Inferior parietal cortex (tissue), 1 donor: Measurements from ENCODE around the gene UNC13B.
"Not testable (repeated sequence)": the region's sequence is repeated elsewhere in the genome, so short reads cannot be mapped to it uniquely, and the experiment has no call there.

Experiments
- DNase-seq: peaks from one replicate; pipeline ENCODE4 v3.0.0-alpha.2; 2016; ENCODE audit errors: extremely low spot score

The UNC13B gene

DNA sequence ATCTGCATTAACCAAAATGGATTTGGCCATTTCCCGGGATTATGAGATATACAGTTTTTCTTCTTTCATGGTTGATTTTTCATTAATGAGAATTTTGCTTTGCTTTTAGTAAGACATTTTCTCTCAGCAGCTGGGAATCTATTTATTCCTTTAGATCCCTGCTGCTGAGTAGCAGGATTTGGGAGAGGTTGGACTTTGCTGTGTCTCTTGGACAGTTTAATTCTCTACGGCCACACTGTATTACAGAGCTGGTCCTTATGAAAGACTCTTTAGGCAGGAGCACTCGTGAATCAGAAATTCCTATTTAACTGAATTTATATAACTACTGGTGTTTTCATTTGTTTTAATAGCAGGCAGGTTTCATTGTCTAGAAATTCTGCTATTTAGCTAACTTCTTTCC is 1.6 kb downstream of the UNC13B start:
- DNase-seq: no peak

DNA sequence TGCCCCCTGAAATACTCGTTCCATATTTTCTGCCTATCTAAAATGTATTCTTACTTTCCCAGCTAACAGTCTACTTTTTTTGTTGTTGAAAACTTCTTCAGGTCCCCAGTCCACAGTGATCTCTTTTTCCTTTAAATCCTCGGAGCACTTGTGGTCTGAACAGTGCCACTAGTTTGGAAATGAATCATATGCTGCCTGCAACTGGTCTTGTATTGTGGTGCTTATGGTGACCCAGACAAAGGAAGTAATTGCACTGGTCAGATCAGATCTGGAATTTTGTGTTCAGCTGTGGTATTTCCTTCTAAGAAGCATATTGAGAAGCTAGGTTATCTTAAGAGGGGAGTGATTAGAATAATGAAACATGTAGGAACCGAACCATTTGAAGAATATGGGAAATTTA is 2.9 kb downstream of the UNC13B start:
- no peak for DNase-seq

DNA sequence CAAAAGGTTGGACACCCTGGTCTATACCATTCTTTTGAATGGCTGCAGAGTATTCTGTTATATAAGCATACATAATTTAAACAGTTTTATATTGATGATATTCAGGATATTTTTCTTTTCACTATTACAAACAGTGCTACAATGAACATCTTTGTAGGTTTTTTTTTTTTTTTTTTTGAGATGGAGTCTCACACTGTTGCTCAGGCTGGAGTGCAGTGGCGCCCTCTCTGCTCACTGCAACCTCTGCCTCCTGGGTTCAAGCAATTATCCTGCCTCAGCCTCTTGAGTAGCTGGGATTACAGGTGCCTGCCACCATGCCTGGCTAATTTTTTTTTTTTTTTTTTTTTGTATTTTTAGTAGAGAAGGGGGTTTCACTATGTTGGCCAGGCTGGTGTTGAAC is 5.6 kb downstream of the UNC13B start:
- DNase-seq: not testable (repeated sequence)

DNA sequence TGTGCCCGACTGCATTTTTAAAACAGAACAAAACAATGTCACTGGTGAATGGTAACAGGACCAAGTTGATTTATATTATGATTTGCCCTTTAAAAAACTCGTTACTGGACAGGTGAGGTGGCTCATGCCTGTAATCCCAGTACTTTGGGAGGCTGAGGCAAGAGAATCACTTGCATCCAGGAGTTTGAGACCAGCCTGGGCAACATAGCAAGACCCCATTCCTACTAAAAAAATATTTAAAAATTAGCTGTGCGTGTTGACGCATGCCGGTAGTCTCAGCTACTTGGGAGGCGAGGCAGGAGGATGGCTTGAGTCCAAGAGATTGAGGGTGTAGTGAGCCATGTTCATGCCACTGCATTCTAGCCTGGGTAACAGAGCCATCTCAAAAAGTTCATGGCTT is 7.2 kb downstream of the UNC13B start:
- no peak for DNase-seq

DNA sequence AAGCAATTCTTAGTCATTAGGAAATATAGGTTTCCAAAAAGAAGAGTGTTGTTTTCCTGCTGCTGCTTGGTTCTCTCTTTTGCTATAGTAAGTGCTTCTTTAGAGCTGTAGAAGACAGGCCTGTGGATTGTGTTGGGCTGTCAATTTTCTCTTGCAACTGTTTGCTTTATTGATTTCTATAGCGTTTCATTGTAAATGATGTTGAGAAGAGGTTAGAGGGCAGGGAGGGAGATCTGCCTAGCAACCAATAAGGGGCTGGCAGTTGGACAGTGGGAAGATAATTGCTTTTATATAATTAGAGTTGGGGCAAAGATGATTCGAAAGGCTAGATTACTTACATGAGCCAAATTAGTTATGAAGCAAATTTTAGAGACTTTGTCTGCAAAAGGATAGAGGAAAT is 11.1 kb downstream of the UNC13B start:
- DNase-seq: no peak

DNA sequence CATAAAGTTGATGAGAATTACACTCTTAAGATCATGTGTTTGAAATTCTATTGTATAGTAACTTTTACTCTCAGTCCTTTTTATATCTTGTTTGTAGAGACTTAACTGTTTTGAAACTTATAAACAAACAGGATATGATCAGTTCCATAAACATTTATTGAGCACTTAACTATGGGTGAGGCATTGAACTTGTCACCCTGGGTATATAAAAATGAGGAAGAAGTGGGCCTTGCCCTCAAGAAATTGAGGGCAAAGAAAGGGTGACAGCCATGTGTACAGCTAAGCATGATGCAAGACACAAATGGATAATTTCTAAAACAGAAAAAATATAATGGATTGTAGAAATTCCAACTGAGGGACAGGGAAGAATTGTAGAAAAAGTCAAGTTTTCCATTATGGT is 15.7 kb downstream of the UNC13B start:
- no peak for DNase-seq

DNA sequence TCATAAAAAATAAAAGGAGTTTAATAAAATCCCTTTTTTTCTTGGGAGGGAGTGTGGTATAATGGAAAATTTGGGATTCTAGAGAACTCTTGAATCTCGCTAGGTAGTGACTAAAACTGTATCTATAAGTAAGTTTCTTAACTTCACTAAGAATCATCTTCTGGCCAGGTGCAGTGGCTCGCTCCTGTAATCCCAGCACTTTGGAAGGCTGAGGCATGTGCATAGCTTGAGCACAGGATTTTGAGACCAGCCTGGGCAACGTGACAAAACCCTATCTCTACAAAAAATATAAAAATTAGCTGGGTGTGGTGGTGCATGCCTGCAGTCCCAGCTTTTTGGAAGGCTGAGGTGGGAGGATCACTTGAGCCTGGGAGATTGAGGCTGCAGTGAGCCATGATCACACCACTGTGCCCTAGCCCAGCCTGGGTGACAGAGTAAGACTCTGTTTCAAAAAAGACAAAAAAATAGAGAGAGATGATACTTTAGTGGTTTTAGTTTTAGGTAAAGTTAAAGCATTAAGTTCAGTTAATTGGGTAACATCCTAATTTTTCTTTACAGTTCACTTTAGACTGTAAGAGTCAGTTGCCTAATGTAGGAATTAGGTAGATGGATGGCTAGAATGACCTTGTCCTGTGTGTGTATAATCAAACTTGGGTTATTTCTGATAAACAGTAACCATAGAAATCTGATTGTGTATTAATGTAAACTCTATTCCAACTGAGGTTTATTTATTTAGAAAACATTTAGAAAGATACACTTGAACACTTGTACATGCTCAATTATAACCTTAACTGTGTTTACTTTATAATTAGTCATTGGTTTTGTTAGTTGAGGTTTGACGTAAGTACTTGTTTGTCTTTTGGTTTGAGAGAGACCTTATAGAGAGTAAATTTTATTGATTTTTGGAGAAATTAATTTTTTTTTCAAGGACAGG is 17.8 kb downstream of the UNC13B start:
- DNase-seq: no peak

DNA sequence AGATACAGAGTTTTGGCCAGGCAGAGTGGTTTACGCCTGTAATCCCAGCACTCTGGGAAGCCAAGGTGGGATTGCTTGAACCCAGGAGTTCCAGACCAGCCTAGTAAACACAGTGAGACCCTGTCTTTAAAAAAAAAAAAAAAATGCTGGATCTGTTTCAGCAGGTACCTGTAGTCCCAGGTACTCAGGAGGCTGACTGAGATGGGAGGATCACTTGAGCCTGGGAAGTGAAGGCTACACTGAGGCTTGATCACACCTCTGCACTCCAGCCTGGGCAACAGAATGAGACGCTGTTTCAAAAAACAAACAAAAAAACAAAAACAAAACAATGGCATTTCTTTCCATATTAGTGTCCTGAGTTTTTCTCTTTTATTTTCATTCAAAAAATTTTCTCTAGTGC is 19.0 kb downstream of the UNC13B start:
- DNase-seq: no peak

DNA sequence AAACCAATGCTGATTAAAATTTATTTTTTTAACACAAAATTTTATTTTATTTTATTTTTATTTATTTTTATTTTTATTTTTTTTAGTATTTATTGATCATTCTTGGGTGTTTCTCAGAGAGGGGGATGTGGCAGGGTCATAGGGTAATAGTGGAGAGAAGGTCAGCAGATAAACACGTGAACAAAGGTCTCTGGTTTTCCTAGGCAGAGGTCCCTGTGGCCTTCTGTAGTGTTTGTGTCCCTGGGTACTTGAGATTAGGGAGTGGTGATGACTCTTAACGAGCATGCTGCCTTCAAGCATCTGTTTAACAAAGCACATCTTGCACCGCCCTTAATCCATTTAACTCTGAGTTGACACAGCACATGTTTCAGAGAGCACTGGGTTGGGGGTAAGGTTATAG is 20.6 kb downstream of the UNC13B start:
- not testable (repeated sequence) for DNase-seq

DNA sequence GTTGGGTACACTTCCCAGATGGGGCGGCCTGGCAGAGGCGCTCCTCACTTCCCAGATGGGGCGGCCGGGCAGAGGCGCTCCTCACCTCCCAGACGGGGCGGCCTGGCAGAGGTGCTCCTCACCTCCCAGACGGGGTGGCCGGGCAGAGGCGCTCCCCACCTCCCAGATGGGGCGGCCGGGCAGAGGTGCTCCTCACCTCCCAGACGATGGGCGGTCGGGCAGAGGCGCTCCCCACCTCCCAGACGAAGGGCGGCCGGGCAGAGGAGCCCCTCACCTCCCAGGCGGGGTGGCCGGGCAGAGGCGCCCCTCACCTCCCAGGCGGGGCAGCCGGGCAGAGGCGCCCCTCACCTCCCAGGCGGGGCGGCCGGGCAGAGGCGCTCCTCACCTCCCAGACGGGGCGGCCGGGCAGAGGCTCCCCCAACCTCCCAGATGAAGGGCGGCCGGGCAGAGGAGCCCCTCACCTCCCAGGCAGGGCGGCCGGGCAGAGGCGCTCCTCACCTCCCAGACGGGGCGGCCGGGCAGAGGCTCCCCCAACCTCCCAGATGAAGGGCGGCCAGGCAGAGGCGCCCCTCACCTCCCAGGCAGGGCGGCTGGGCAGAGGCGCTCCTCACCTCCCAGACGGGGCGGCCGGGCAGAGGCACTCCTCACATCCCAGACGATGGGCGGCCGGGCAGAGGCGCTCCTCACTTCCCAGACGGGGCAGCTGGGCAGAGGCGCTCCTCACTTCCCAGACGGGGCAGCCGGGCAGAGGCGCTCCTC is 21.4 kb downstream of the UNC13B start:
- DNase-seq: not testable (repeated sequence)

DNA sequence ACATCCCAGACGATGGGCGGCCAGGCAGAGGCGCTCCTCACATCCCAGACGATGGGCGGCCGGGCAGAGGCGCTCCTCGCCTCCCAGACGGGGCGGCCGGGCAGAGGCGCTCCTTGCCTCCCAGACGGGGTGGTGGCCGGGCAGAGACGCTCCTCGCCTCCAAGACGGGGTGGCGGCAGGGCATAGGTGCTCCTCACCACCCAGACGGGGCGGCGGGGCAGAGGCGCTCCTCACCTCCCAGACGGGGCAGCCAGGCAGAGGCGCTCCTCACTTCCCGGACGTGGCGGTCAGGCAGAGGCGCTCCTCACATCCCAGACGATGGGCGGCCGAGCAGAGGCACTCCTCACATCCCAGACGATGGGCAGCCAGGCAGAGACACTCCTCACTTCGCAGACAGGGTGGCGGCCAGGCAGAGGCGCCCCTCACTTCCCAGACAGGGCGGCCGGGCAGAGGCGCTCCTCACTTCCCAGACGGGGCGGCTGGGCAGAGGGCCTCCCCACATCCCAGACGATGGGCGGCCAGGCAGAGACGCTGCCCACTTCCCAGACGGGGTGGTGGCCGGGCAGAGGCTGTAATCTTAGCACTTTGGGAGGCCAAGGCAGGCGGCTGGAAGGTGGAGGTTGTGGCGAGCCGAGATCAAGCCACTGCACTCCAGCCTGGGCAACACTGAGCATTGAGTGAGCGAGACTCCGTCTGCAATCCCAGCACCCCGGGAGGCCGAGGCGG is 22.1 kb downstream of the UNC13B start:
- DNase-seq: not testable (repeated sequence)

DNA sequence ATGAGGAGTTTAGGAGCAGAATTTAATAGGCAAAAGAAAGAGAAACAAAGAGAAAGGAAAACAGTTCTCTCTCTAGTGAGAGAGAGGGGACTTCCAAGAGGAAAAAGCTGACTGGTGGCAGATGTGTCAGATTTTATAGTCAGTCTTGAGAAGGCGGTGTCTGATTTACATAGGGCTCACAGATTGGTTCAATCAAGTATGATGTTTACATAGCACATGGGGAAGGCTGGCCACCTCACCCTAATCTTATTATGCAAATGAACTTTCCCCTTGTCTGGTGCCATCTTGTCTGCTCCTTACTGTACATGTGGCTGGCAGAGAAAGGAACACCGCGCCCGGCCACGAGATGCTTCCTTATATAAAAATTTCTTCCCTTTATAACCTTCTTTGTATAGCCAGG is 24.7 kb downstream of the UNC13B start:
- DNase-seq: no peak

DNA sequence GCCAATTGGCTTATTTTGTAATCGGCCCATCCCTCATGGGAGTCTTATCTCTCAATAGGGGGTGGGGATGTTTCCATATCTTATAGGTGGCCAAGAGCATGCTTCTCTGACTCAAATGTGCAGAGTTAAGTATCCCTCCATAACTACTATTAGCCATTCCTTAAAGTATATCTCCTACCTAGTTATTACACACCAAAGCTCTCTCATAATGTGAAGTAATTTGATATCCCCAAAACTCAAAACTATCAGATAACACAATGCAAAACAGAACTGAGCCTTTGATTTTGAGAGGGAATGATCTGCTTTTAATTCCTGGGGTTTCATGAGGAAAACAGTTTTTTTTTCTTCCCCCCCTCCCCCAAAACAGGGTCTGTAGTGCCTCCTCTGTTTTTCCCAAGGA is 28.4 kb downstream of the UNC13B start:
- no peak for DNase-seq

DNA sequence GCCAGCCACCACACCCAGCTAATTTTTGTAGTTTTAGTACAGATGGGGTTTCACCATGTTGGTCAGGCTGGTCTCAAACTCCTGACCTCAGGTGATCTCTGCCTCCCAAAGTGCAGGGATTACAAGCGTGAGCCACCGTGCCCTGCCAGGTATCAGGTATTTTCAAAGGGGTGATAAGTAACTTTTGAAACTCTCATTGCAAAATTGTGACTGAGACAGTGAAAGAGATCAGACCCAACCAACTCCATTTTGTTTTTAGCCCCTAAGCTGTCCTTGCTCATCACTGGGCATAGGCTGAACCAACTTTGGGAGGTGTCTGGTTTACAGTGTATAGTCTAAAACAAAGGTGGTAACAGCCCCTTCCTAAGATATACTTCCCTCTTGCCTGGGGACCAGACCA is 29.3 kb downstream of the UNC13B start:
- no peak for DNase-seq

DNA sequence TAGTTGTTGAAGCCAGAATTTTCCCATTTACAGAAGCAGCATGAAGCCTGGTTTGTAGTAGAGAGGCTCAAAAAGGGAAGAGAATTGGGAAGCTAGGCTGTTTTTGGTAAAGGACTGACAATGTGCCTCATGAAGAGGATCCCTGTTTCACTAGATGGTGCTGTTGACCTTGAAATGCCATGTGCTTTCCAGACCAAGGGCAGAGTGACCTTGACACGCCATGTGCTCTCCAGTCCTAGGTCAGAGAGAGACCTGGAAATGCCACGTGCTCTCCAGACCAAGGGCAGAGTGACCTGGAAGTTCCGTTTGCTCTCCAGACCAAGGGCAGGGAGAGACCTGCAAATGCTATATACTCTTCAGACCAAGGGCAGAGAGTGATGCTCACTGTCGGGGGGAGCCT is 32.0 kb downstream of the UNC13B start:
- no peak for DNase-seq

DNA sequence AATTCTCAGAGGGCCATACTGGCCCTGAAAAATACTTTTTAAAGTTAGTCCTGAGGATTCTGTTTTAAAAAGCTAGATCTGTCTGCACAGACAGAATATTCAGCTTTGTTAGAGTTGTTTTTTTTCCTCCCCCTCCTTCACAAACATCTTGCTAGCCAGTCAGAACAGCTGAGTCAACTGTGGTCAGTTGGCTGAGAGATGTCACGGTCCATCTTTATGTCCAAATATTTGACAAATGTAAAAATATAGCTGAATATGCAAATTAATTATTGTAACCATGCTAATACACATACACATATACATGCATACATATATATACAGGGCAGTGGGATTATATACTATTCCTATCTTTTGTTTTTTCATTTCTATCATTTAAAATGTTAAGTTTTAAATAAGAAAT is 33.9 kb downstream of the UNC13B start:
- DNase-seq: no peak

DNA sequence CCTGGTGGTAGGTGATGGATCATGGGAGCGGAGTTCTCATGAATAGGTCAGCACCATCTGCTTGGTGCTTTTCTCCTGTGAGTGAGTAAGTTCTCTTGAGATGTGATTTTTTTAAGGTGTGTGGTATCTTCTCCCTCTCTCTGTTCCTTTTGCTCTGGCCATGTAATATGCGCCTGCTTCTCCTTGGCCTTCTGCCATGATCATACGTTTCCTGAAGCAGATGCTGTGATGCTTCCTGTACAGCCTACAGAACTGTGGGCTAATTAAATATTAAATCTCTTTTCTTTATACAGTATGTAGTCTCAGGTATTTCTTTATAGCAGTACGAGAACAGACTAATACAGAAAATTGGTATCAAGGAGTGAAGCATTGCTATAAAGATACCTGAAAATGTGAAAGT is 36.4 kb downstream of the UNC13B start:
- no peak for DNase-seq

DNA sequence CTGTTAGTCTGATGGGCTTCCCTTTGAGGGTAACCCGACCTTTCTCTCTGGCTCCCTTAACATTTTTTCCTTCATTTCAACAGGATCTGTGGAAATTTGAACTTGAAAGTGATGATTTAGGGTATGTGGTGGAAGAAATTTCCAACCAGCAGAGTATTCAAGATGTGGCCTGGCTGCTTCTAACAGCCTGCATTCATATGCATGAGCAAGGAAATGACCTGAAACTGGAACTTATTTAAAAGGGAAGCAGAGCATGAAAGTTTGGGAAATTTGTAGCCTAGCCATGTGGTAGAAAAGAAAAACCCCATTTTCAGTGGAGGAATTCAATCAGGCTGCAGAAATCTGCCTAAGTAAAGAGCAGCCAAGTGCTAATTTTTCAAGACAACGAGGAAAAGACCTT is 41.7 kb downstream of the UNC13B start:
- no peak for DNase-seq

DNA sequence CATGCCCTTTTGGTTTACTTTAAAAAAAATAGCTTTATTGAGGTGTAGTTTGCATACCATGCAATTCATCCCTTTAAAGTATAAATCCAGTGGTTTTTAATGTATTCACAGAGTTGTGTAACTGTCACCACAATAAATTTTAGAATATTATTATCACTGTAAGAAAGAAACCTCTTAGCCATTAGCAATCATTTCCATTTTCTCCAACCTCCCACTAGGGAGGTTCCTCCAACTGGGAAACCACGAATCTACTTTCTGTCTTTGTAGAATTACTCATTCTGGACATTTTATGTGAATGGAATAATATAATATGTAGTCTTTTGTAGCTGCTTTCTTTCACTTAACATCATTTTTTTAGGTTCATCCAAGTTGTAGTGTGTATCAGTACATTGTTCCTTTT is 43.5 kb downstream of the UNC13B start:
- no peak for DNase-seq

DNA sequence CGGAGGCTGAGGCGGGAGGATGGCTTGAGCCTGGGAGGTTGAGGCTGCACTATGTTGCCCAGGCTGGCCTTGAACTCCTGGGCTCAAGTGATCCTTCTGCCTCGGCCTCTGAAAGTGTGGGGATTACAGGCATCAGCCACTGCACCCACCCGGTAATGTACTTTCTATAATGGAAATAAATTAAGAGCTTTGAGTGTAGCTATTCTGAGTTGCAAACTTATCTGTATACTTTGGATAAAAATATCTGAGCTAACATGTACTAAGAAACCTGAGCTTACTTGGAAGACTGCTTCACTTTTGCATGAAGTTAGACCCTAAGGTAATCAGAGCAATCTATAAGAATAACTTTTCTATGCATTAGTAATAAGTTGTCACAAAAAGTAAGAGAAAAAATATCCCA is 50.0 kb downstream of the UNC13B start:
- no peak for DNase-seq

DNA sequence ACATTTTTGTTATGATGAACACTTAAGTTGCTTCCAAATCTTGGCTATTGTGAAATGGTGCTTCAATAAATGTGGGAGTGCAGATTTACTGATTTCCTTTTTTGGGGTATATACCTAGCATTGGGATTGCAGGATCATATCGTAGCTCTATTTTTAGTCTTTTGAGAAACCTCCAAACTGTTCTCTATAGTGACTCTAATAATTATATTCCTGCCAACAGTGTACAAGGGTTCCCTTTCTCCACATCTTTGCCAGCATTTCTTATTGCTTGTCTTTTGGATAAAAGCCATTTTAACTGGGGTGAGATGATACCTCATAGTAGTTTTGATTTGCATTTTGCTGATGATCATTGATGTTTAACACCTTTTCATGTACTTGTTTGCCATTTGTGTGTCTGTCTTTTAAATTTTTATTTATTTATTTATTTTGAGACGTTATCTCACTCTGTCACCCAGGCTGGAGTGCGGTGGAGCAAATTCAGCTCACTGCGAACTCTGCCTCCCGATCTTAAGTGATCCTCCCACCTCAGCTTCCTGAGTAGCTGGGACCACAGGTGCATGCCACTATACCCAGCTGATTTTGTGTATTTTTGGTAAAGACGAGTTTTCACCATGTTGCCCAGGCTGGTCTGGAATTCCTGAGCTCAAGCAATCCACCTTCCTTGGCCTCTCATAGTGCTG is 59.0 kb downstream of the UNC13B start:
- DNase-seq: no peak

DNA sequence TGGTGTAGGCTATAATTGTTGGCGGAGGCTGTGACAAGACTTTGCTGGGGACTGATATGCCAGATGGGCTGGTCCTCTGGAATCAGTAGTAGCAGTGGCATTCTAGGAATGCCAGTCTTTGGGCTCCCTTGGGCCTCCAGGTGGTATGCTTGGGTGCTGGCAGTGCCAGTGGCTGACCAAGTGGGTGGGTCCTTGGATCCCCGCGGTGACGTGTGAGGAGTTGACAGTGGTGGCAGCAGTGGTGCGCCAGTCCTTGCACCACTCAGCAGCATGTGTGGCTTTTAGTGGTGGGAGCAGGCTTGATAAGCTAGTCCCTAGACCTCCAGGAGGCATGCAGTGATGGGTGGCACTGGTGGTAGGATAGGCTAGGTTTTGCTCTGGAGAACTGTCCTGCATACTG is 63.9 kb downstream of the UNC13B start:
- DNase-seq: no peak
